ENCODE results near the gene MLXIP.

MLXIP gene

DNA sequence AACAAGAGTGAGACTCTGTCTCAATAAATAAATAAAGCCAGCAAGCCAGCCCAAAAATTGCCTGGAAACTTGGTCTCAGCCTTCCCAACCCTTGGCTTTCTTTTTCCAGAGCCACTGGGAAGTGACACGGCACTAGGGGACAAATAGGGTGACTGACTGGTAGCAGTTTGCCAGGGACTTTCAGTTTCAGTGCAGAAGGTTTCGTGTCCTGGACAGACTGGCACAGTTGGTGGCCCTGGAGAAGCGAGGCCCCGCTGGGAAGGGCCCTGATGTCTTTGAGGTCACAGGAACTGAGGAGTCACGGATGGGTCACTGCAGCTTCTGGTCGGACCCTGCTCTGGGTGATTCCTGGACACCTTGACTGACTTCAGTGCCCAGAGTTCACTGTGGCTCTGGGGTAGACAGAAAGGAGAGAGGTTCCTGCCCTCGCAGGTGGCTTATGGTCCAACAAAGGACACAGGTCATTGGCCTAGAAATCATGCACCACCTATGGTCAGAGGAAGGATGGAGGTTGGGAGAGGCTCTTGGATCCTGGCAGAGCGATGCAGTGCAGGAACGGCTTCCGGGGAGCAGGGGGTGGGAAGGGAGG is 107.0 kb downstream of the MLXIP start:
- DNase-seq (ENCODE audit: low read depth in 2 of 2): no peak

GRCh38 chr12:122187466-122187865 is 108.9 kb downstream of the MLXIP start:
- no peak for DNase-seq (ENCODE audit: low read depth in 2 of 2)

DNA sequence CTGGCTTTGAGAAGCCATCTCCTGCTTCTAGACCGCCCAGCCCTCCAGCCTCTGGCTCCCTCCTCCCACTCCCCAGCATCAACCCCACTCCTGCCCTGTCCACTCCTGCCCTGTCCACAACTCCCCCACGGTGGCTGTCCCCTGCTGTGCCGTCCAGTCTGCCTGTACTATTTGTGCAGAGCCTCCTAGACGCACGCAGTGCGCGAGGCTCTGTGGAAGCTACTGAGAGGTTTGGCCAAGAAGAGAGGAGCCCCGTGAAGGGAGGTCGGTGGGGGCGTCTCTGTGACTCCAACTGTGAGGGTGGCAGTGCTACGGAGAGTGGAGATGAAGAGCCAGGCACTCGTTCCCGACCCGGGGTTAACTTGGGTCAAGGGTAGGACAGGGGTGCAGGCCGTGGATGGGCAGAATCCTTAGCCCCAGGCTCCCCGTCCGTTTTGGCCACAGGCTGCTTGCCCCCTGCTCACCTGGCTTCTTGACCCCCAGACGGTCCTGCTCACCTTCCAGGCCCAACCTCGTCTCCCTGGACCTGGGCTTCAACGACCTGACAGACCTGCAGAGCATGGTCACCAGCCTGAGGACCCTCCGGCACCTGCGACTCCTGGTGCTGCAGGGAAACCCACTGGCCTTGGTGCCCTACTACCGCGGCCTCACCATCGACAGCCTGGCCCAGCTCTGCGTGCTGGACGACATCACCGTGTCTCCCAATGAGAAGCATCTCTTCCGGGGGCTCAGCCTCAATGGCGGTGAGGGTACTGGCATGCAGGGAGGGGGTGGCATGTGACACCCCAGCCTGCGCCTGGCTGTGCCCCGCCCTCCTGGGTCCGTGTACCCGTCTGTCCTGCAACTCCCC is 111.3 kb downstream of the MLXIP start:
- DNase-seq (ENCODE audit: low read depth in 2 of 2): no peak

- DNase-seq (ENCODE audit: low read depth in 2 of 2): peak; percentile 18 to 36
Measured at GRCh38 chr12:122190842-122191668, 112.5 kb downstream of the MLXIP start.

DNA sequence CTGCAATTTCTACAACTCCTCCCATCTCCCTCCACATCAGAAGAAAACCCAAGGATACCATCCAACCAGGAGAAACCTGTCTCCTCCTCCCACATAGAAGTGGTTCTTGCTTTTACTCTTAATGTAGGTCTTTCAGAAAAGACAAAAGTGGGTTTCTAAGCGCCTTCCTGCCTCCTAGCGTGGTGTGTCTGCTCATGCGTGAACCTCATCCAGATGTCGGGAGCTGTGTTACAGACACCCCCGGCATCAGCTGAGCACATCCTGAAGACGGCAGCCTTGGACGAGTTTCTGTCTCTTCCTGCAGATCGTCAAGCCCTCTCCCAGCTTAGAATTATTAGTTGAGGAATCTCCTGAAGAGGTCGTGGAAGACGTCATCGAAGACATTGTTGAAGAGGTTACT is 113.9 kb downstream of the MLXIP start:
- DNase-seq (ENCODE audit: low read depth in 2 of 2): no peak

- no peak for DNase-seq (ENCODE audit: low read depth in 2 of 2)
Measured at GRCh38 chr12:122194804-122195203, 116.2 kb downstream of the MLXIP start.

GRCh38 chr12:122195405-122195804 is 116.8 kb downstream of the MLXIP start:
- no peak for DNase-seq (ENCODE audit: low read depth in 2 of 2)
